K562 (cell line): Measurements from ENCODE around the gene GNAL. TPM values are rescaled to one million over a fixed set of nuclear protein-coding genes. Genes with fewer than 3 reads are reported as not detected.

Source experiments
- ATAC-seq: fragments of 200-7000 bp; cut with Tn5 transposase; 3 replicates; pipeline ENCODE4 v1.9.1; 2020; ENCODE audit warnings: moderate library complexity
- BruUV-seq: library from RNA; stranded (reverse); fragments of 400-500 nt; replicated peaks from 2 replicates; lab custom pipeline; 2021; lab: Mats Ljungman, UMichigan
- CTCF ChIA-PET: fragments of 300-600 bp; formaldehyde crosslinking; extraction: SDS; loops from one replicate; lab custom pipeline; 2021; ENCODE audit warnings: low intra/inter-chr PET ratio; lab: Yijun Ruan, JAX
- POLR2A ChIA-PET: fragments of 300-600, 350-650 bp; sonication (Branson Sonifier 250); formaldehyde crosslinking; extraction: SDS; loops from one replicate; lab custom pipeline; 2021; ENCODE audit warnings: antibody characterized with exemption, inconsistent platforms; lab: Yijun Ruan, JAX
- DNase-seq, 4 experiments: peaks; one replicate each; pipeline versions ENCODE4 v3.0.0 to v3.0.0-alpha.2; 2011 to 2018; ENCODE audit warnings: low spot score in 3 of 4, mixed read lengths in 3 of 4; ENCODE audit errors: extremely low read depth in 1 of 4
- FAIRE-seq: peaks from 2 replicates; lab custom pipeline; 2011; peaks lifted over from hg19 to GRCh38; lab: Jason Lieb, UNC
- H2AFZ ChIP-seq: 2 replicates; pipeline ENCODE4 v1.6.0; 2011; ENCODE audit warnings: low read depth, low read length, control low read depth, inconsistent platforms
- H3K27ac ChIP-seq: fragments of 200-600 bp; 3 replicates; pipeline ENCODE4 v1.8.0; 2011; ENCODE audit warnings: low read depth, mild to moderate bottlenecking, control low read depth, inconsistent platforms, low read length, moderate library complexity, mixed read lengths; ENCODE audit errors: extremely low read depth
- H3K27me3 ChIP-seq, 2 experiments: fragments of 300-600 bp in 1 of 2; 2 replicates in 1 of 2; 3 replicates in 1 of 2; pipeline versions ENCODE4 v1.6.0 to v1.8.0; 2011; ENCODE audit warnings: inconsistent platforms in 2 of 2, low read length in 2 of 2, mild to moderate bottlenecking in 1 of 2, mixed read lengths in 1 of 2, moderate library complexity in 1 of 2; ENCODE audit not compliant: control insufficient read depth in 2 of 2, insufficient read depth in 2 of 2
- H3K36me3 ChIP-seq: fragments of 300-600 bp; 3 replicates; pipeline ENCODE4 v1.8.0; 2011; ENCODE audit warnings: mild to moderate bottlenecking, low read length, inconsistent platforms; ENCODE audit not compliant: control insufficient read depth, insufficient read depth
- H3K4me1 ChIP-seq, 2 experiments: fragments of 200-600 bp in 1 of 2; replicated peaks in 1 of 2; 2 replicates in 1 of 2; 3 replicates in 1 of 2; pipeline versions ENCODE4 v1.5.1 to v1.8.0; 2011; ENCODE audit warnings: inconsistent platforms in 2 of 2, low read length in 2 of 2, mild to moderate bottlenecking in 1 of 2, mixed read lengths in 1 of 2, moderate library complexity in 1 of 2; ENCODE audit not compliant: control insufficient read depth in 2 of 2, insufficient read depth in 2 of 2
- H3K4me2 ChIP-seq: 2 replicates; pipeline ENCODE4 v1.6.1; 2011; ENCODE audit warnings: low read length, control low read depth, inconsistent platforms, mixed read lengths; ENCODE audit not compliant: insufficient read depth
- H3K4me3 ChIP-seq: fragments of 200-600 bp; sonication (generic), shearing (Covaris generic); 2 replicates; pipeline ENCODE4 v1.5.1; 2016; ENCODE audit warnings: control low read depth, inconsistent platforms
- H3K79me2 ChIP-seq: fragments of 200-600 bp; 3 replicates; pipeline ENCODE4 v1.8.0; 2011; ENCODE audit warnings: low read length, inconsistent platforms; ENCODE audit not compliant: control insufficient read depth, insufficient read depth
- H3K9ac ChIP-seq, 2 experiments: 2 replicates each; pipeline versions ENCODE4 v1.6.0 to v1.6.1; 2011; ENCODE audit warnings: low read depth in 2 of 2, low read length in 2 of 2, control low read depth in 1 of 2, inconsistent platforms in 1 of 2, mild to moderate bottlenecking in 1 of 2, mixed read lengths in 1 of 2; ENCODE audit not compliant: insufficient read depth in 1 of 2
- H3K9me1 ChIP-seq: one replicate; pipeline ENCODE4 v1.6.0; 2011; ENCODE audit warnings: inconsistent platforms, mild to moderate bottlenecking, low read length, moderate library complexity; ENCODE audit not compliant: control insufficient read depth, insufficient read depth
- H3K9me3 ChIP-seq: replicated peaks from 2 replicates; pipeline ENCODE4 v1.5.1; 2011; ENCODE audit warnings: low read depth, low read length, inconsistent platforms; ENCODE audit not compliant: control insufficient read depth, insufficient read depth
- H4K20me1 ChIP-seq: replicated peaks from 2 replicates; pipeline ENCODE4 v1.6.1; 2011; ENCODE audit warnings: low read length, inconsistent platforms, mixed read lengths; ENCODE audit not compliant: control insufficient read depth, insufficient read depth
- ARID2 ChIP-seq: fragments of 450-650 bp; IDR thresholded peaks from 2 replicates; pipeline ENCODE4 v1.6.1; 2017; ENCODE audit warnings: antibody characterized with exemption, mild to moderate bottlenecking
- CBFA2T2 ChIP-seq: fragments of 450-650 bp; conservative IDR thresholded peaks from 2 replicates; pipeline ENCODE4 v1.6.1; 2017; ENCODE audit warnings: mild to moderate bottlenecking
- CBX5 ChIP-seq: IDR thresholded peaks from 2 replicates; pipeline ENCODE4 v1.6.1; 2014; ENCODE audit warnings: low read depth, borderline replicate concordance
- GTF2E2 ChIP-seq: fragments of 200-800 bp; sonication (Bioruptor generic); IDR thresholded peaks from 2 replicates; pipeline ENCODE4 v1.6.1; 2016; ENCODE audit warnings: missing genetic modification characterization, missing compliant biosample characterization
- NFYB ChIP-seq: IDR thresholded peaks from 2 replicates; pipeline ENCODE4 v1.6.1; 2011; ENCODE audit warnings: mild to moderate bottlenecking, moderate library complexity; ENCODE audit not compliant: insufficient read length; ENCODE audit errors: extremely low read depth
- PHB2 ChIP-seq: fragments of 450-650 bp; IDR thresholded peaks from 2 replicates; pipeline ENCODE4 v1.6.1; 2017; ENCODE audit warnings: low read depth
- SRSF3 ChIP-seq: fragments of 200-400 bp; formaldehyde crosslinking; IDR thresholded peaks from 2 replicates; pipeline ENCODE4 v1.6.1; 2016; ENCODE audit warnings: mild to moderate bottlenecking, low read length, moderate library complexity; ENCODE audit not compliant: insufficient read depth
- TEAD4 ChIP-seq, 2 experiments: sonication (generic) in 1 of 2; formaldehyde crosslinking in 1 of 2; IDR thresholded peaks; 2 replicates each; pipeline versions ENCODE4 v1.6.1 to v1.8.0; 2012 to 2022; ENCODE audit warnings: borderline replicate concordance in 1 of 2, inconsistent platforms in 1 of 2, low read length in 1 of 2, mild to moderate bottlenecking in 1 of 2, missing genetic modification reagents in 1 of 2
- ZBED1 ChIP-seq: IDR thresholded peaks from 2 replicates; pipeline ENCODE4 v1.6.1; 2014
- ZNF133 ChIP-seq: fragments of 250-450 bp; sonication (Bioruptor Pico); IDR thresholded peaks from 2 replicates; pipeline ENCODE4 v1.4.0; 2020; ENCODE audit warnings: mild to moderate bottlenecking
- ZNF445 ChIP-seq: fragments of 250-450 bp; sonication (Bioruptor Pico); IDR thresholded peaks from 2 replicates; pipeline ENCODE4 v1.4.0; 2020; ENCODE audit warnings: low read depth, mild to moderate bottlenecking, moderate library complexity
- ZNF644 ChIP-seq: fragments of 200-800 bp; sonication (Bioruptor generic); IDR thresholded peaks from 2 replicates; pipeline ENCODE4 v1.6.1; 2016; ENCODE audit warnings: low read depth, missing genetic modification characterization, missing compliant biosample characterization
- ZNF695 ChIP-seq: fragments of 450-650 bp; formaldehyde crosslinking; IDR thresholded peaks from 2 replicates; pipeline ENCODE4 v1.4.0; 2020; ENCODE audit warnings: mild to moderate bottlenecking, moderate library complexity
- ZZZ3 ChIP-seq: fragments of 450-650 bp; IDR thresholded peaks from 2 replicates; pipeline ENCODE4 v1.6.1; 2016; ENCODE audit warnings: antibody characterized with exemption, mild to moderate bottlenecking, moderate library complexity
- WGBS: fragments of 100-300 bp; shearing (Covaris generic); methylation state at CpG from one replicate; pipeline ENCODE4 v1.1.6; 2016; ENCODE audit warnings: low coverage, mixed read lengths; ENCODE audit not compliant: insufficient coverage; ENCODE audit errors: missing lambda C conversion rate; 5-methylcytosine and 5-hydroxymethylcytosine counted together
- in situ Hi-C: fragments of 300-500 bp; cut with MboI; formaldehyde crosslinking; loops from 4 replicates; pipeline ENCODE4 v1.15.0; 2018; ENCODE audit warnings: inconsistent platforms, mixed read lengths
- intact Hi-C: fragments of 100-400 bp; cut with micrococcal nuclease; formaldehyde crosslinking; loops from 2 replicates; pipeline ENCODE4 v1.14.2; 2022
- polyA plus RNA-seq, 8 experiments: library from polyadenylated mRNA; depleted of rRNA in 4 of 8; stranded (reverse) in 5 of 8; unstranded in 3 of 8; fragments of >200 nt; fragmentation: Nextera tagmentation in 2 of 8; fragmentation: Illumina TruSeq in 1 of 8; extraction: Ambion mirVana in 2 of 8; extraction: Trizol in 1 of 8; gene quantifications; 2 replicates each; pipeline versions ENCODE4 v1.2.1 to v1.2.3, GENCODE V29; 2011 to 2014; ENCODE audit warnings: inconsistent platforms in 1 of 8, missing spikeins in 1 of 8
- total RNA-seq, 7 experiments: library from RNA; depleted of rRNA in 6 of 7; stranded (reverse); fragments of >200 nt in 6 of 7; fragmentation: Illumina TruSeq in 2 of 7; extraction: Trizol in 2 of 7; gene quantifications; 2 replicates each; pipeline versions ENCODE4 v1.2.1 to v1.2.3, GENCODE V29; 2011 to 2021; ENCODE audit warnings: low replicate concordance in 1 of 7
- TF ChIP-seq, protein P1 (sequence below): sonication (generic); formaldehyde crosslinking; IDR thresholded peaks from 2 replicates; pipeline ENCODE4 v1.8.0; 2022; ENCODE audit warnings: mild to moderate bottlenecking, missing genetic modification reagents
- TF ChIP-seq, protein P2 (sequence below): fragments of 250-450 bp; sonication (Bioruptor Pico); IDR thresholded peaks from 2 replicates; pipeline ENCODE4 v1.4.0; 2020
- TF ChIP-seq, protein P3 (sequence below): fragments of 250-450 bp; sonication (Bioruptor Pico); IDR thresholded peaks from 2 replicates; pipeline ENCODE4 v1.5.0; 2021; ENCODE audit warnings: mild to moderate bottlenecking, borderline replicate concordance
- TF ChIP-seq, protein P4 (sequence below): fragments of 250-450 bp; sonication (Bioruptor Pico); IDR thresholded peaks from 2 replicates; pipeline ENCODE4 v1.8.0; 2022; ENCODE audit warnings: moderate library complexity, mild to moderate bottlenecking, inconsistent platforms

Gene GNAL
- total and polyA plus RNA-seq, 9 of the 15 experiments (the other 6 are each of a cell fraction or from before 2014, with no cell fraction given), result under 0.01 to 0.10 (median 0.01) TPM; not detected in 5

DNA sequence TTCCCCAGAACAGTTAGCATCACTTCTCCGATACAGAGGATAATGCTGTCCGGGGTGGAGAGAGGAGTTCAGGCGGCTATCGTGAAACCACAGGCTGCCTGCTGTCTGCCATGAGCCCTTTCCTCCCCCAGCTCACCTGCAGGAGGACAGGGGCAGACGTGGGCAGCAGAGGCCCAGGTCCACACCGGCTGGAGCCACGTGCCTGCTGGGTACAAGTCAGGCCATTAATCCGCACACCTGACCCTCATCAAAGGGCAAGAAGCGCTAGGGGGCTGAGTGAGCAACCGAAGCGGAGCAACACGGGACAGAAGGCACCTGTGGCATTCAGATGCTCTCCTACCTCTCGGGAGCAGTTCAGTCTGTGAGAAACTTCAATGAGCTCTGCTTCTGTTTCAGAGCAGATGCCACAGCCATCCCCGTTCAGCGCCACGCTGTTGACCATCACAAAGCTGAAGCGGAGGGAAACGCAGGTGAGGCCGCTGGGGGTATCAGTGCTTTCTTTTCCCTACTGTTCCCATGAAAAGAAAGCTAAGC lies 197.6 kb downstream of the GNAL start:
- no peak overlapping the region for H2AFZ ChIP-seq
- in situ Hi-C loops (no loop called here), intact Hi-C loops (no loop called here)
- H3K9me1 ChIP-seq, result no peaks in the 10 kb centered on the region
- ChIA-PET CTCF (no interaction called here), POLR2A (interaction anchor here (0.5 to 1.4 kb wide), 2 partner anchors 12 to 40 kb away, joined by 3 to 5 read pairs; no protein-coding TSS in a partner anchor)
- 85% methylated on average over 17 of the region's 19 CpGs for WGBS
- BruUV-seq, result no TSS peak
- no peak overlapping the region for H3K9ac ChIP-seq
- no peak overlapping the region for H3K4me3 ChIP-seq
- no peak for DNase-seq
- H3K4me2 ChIP-seq, result no peak overlapping the region
- no peak for FAIRE-seq
- H3K36me3 ChIP-seq, result 0 out of 3 replicates have a peak, but pooled peaks cover 2% of the 10 kb centered on the region
- peaks cover 4% of the 10 kb centered on the region in 2 experiments; a peak in 4 of 5 replicates for H3K4me1 ChIP-seq
- no peaks in the 10 kb centered on the region for H4K20me1 ChIP-seq
- ATAC-seq, result no peak
- H3K79me2 ChIP-seq, result no peaks in the 10 kb centered on the region
- H3K27ac ChIP-seq, result no peak overlapping the region
- H3K27me3 ChIP-seq, result no peaks in the 10 kb centered on the region; a peak in 1 of 5 replicates
- H3K9me3 ChIP-seq, result no peaks in the 10 kb centered on the region
- TF ChIP-seq TEAD4 (IDR thresholded peaks at IDR 0.05; ENCODE audit: low read length) (no peak), TEAD4 (CRISPR knock-in tag; IDR thresholded peaks at IDR 0.05; ENCODE audit: borderline replicate concordance) (no peak), ZNF695 (no peak), PHB2 (no peak), ZNF445 (CRISPR knock-in tag) (no peak), ZZZ3 (no peak), GTF2E2 (tag) (no peak), NFYB (no peak), ARID2 (no peak), CBFA2T2 (no peak), CBX5 (no peak), ZBED1 (no peak), ZNF644 (no peak), ZNF133 (no peak), SRSF3 (no peak)
- TF ChIP-seq, protein P1, sequence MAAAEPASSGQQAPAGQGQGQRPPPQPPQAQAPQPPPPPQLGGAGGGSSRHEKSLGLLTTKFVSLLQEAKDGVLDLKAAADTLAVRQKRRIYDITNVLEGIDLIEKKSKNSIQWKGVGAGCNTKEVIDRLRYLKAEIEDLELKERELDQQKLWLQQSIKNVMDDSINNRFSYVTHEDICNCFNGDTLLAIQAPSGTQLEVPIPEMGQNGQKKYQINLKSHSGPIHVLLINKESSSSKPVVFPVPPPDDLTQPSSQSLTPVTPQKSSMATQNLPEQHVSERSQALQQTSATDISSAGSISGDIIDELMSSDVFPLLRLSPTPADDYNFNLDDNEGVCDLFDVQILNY (CRISPR knock-in tag), result no peak
- TF ChIP-seq, protein P2, sequence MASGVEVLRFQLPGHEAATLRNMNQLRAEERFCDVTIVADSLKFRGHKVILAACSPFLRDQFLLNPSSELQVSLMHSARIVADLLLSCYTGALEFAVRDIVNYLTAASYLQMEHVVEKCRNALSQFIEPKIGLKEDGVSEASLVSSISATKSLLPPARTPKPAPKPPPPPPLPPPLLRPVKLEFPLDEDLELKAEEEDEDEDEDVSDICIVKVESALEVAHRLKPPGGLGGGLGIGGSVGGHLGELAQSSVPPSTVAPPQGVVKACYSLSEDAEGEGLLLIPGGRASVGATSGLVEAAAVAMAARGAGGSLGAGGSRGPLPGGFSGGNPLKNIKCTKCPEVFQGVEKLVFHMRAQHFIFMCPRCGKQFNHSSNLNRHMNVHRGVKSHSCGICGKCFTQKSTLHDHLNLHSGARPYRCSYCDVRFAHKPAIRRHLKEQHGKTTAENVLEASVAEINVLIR (CRISPR knock-in tag), result no peak
- TF ChIP-seq, protein P3, sequence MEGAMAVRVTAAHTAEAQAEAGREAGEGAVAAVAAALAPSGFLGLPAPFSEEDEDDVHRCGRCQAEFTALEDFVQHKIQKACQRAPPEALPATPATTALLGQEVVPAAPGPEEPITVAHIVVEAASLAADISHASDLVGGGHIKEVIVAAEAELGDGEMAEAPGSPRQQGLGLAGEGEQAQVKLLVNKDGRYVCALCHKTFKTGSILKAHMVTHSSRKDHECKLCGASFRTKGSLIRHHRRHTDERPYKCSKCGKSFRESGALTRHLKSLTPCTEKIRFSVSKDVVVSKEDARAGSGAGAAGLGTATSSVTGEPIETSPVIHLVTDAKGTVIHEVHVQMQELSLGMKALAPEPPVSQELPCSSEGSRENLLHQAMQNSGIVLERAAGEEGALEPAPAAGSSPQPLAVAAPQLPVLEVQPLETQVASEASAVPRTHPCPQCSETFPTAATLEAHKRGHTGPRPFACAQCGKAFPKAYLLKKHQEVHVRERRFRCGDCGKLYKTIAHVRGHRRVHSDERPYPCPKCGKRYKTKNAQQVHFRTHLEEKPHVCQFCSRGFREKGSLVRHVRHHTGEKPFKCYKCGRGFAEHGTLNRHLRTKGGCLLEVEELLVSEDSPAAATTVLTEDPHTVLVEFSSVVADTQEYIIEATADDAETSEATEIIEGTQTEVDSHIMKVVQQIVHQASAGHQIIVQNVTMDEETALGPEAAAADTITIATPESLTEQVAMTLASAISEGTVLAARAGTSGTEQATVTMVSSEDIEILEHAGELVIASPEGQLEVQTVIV (CRISPR knock-in tag), result no peak
- TF ChIP-seq, protein P4, sequence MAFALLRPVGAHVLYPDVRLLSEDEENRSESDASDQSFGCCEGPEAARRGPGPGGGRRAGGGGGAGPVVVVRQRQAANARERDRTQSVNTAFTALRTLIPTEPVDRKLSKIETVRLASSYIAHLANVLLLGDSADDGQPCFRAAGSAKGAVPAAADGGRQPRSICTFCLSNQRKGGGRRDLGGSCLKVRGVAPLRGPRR (CRISPR knock-in tag), result no peak
